Esophagus mucosa (tissue), 1 donor: ENCODE measurements around the gene MYPOP. TPM values are rescaled to one million over a fixed set of nuclear protein-coding genes. Genes with fewer than 3 reads are reported as not detected.

Experiments
- ATAC-seq: fragments of 200-7000 bp; cut with Tn5 transposase; one replicate; pipeline ENCODE4 v1.9.1; 2020
- total RNA-seq: library from RNA; stranded (reverse); gene quantifications from one replicate; pipeline ENCODE4 v1.2.4, GENCODE V29; 2023
- donor health status: DM: yes; HTN: yes; CAD: no.

The MYPOP gene
- total RNA-seq, 1 donor from 2014 or later = 3.7 TPM

DNA sequence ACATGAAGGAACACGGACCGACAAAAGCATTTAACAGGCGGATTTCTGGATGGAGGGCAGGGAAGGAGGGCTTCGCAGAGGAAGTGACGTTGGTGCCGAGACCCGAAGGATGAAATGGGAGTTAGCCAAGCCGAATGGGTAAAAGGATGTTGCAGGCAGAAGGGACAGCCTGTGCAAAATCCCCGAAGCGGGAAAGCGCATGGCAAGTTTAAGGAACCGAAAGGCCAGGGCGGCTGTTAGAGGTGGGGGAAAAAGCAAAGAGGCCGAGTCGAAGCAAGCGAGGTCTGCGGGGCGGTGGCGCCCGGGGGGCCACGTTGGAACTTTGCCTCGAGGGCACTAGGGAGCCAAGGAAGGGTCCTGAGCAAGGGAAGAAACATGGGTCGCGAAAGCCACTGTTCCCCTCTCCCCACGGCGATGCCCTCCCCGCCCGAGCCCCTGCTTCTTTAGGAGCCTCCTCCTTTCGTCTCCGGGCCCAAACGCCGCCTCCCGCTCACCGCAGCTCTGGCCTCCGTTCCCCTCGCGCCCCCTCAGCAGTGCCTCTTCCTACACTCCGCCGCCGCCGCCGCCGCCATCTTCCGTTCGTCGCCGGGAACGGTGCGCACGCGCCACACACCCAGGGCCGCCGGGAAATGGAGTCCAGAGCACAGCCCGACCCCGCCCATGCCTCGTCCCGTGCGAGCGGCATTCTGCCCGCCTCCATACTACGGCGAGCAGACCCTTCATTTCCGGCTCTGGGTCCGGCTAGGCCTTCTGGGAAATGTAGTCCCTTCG is 39.7 kb downstream of the MYPOP start, which contains the start of gene SYMPK:
SYMPK (minus strand) TSS at position 584 of the 771 bp plus-strand sequence. CDS start 8,652 bp downstream, outside the sequence.
- ATAC-seq = peak; percentile 98

DNA sequence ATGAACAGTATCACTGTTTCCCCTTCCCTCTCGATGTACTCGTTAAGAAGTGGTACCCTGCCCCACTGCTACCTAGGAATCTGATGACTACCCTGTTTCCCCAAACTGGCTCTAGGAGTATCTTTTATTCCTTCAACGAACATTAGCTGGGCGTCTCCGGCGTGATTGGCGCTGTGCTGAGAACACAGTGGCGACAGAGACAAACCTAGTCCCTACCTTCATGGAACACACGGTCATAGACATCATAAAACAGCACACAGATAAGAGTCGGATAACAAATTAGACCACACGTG is 40.2 kb downstream of the MYPOP start:
- ATAC-seq = peak; percentile 1

DNA sequence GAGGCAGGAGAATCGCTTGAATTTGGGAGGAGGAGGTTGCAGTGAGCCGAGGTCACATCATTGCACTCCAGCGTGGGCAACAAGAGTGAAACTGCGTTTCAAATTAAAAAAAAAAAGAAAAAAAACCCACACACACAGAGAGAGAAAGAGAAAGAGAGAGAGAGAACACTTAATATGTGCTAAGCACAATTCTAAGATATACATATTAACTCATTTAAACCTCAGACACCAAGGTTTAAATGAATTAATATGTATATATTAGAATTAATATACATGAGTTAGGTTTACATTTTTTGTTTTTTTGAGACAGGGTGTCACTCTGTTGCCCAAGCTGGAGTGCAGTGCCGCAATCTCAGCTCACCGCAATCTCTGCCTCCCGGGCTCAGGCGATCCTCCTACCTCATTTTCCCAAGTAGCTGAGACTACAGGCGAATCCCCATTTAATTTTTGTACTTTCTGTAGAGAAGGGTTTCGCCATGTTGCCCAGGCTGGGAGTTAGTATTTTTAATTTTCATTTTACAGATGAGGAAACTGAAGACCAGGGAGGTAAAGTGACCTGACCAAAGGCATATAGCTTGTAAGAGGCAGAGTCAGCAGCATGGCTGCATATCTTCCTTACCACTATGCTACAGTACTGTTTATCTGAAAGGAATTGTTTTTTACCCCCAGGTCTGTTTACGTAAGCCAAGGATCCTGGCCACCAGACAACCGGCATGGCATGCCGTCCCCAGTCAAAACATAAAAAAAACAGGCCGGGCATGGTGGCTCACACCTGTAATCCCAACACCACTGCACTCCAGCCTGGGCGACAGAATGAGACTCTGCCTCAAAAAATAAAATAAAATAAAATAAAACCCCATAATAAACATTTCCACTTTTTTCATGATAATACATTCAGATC is 41.8 kb downstream of the MYPOP start:
- no peak for ATAC-seq

DNA sequence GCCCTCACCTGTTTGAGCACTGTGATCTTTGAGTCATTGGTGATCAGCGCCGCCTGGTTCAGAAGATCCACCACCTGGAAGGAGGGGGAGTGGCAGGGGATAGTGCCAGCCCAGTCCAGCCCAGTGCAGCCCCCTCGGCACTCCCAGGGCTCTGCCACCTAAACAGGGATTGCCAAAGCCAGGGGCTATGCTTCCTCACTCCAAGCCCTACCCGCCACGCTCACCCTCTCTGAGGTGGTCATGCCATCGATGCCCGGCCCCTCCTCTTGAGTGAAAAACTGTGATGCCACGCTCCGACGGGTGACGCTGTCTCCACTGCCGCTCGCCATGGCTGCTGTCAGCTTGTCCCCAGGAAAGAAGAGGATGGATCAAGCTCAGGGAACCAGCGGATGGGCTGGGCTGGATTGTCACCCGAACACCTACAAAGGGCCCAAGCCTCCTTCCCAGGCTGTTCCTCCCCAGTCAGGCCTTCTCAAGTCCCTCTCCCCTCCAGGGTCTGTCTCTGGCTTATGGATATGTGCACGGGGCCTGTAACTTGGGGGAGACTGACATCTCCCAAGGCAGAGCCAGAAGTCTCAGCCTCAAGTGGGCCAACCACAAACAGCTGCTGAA is 48.1 kb downstream of the MYPOP start:
- peak; percentile 11 for ATAC-seq

DNA sequence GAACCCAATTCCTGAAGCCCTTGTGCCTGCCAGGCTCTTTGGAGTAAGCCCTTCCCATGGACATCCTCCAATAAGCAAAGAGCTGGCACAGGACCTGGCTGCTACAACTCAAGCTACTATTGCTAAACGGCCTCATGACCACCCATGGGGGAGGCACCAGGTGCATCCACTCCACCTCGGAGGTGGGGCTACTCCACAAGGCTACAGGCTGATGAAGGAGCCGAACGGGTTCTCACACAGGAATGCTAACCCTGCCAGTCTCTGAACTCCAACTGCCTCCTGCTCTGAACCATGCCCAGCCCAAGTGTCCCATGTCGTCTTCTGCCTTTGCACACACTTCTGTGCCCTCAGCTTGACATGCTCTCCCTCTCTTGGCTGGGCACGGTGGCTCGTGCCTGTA is 49.4 kb downstream of the MYPOP start:
- ATAC-seq = no peak

DNA sequence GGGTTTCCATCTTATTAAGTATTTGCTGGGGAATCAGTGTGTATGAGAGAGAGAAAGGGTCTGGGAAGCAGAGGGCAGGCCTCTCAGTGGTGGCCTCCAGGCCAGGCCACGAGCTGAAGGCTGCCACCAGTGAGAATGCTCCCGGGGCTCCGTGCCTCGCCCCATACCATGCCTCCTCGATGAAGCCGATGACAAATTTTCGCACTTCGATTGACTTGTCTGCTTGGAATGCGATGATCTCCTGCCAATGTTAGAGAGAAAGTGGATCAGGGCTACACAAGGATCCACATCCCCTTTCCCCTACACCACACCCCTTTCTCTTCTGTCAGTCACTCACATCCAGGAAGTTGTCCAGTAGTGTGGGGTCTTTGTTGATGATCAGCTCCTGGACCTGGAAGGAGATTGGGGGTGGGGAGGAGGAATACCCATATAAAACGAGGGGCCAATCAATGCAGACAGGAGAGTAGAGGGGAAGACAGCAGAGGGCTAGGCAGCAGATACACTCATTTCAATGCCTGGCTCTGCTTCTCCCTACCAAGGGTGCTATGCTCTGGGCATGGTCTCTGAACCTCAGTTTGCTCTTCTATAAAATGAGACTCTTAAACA is 50.2 kb downstream of the MYPOP start:
- ATAC-seq = no peak

DNA sequence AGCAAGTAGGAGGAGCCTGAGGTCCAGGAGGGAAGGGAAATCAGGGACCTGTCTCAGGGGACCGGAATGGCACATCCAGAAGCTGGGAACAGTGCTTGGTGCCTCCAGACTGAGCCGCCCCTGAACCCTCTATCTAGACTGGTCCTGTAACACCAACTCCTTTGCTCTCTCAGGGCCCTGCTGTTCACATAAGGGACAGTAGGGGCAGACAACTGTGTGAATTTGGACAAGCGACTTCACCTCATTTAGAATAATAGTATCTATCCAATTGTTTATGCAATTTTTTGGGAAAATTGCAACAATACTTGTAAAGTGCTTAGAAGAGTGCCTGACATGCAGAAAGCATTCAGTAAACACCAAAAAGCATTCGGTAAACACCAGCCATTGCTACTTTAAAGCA is 53.5 kb downstream of the MYPOP start:
- ATAC-seq = peak; percentile 40

DNA sequence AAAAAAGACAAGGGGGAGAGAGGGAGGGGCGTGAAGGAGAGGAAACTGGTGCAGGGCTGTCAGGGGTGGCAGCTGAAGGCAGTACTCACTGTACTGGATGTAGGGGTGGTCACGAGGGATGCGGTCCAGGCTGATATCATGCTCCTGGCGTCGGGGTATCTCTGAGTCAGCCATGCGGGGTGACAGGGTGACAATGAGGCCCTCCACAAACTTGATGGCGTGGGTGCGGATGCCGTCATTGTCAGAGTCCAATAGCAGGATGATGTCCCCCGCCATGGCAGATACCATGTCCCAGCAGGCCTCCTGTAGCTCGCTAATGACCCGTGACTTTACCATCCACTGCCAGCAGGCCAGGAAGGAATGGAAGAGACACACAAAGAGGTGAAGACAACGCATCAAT is 54.8 kb downstream of the MYPOP start:
- ATAC-seq = no peak

DNA sequence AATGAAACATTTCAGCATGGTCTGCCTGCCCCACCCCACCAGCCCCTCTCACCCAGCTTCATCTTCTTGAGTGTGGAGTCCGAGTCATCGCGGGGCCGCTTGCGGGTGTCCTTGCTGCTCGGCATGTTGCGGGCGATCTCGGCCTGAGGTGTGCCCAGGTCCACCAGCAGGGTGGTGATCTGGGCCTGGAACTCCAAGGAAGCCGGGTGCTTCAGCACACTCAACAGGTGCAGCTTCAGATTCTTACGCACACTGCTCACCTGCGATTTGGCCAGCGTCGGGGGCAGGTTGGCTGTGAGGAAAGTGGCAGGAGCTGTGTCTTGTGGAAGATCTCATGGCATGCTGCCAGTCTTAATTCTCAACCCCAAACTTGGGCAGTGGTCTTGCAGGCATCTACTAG is 60.2 kb downstream of the MYPOP start:
- ATAC-seq = no peak

Other genes with a start within 250 kb of the MYPOP start
- 0.16 TPM for gene GIPR, start 234.4 kb downstream of the MYPOP start, total RNA-seq
- gene SNRPD2, start 210.7 kb downstream of the MYPOP start, total RNA-seq = 387 TPM
- 5.7 TPM for gene QPCTL, start 209.9 kb downstream of the MYPOP start, total RNA-seq
- gene FBXO46, start 171.7 kb downstream of the MYPOP start, total RNA-seq = 30.3 TPM
- not detected for gene MEIOSIN, start 169.2 kb downstream of the MYPOP start, total RNA-seq
- 8.8 TPM for gene SIX5, start 133.4 kb downstream of the MYPOP start, total RNA-seq
- 15.5 TPM for gene DMPK, start 120.1 kb downstream of the MYPOP start, total RNA-seq
- gene DMWD, start 109.8 kb downstream of the MYPOP start, total RNA-seq = 17.4 TPM
- 0.12 TPM for gene RSPH6A, start 87.3 kb downstream of the MYPOP start, total RNA-seq
- gene SYMPK, start 39.5 kb downstream of the MYPOP start, total RNA-seq = 42.9 TPM
- gene FOXA3, start 38.3 kb downstream of the MYPOP start, total RNA-seq = not detected
- 10.0 TPM for gene IRF2BP1, start 16.5 kb downstream of the MYPOP start, total RNA-seq
- gene NANOS2, start 12.2 kb upstream of the MYPOP start, total RNA-seq = not detected
- gene NOVA2, start 71.3 kb upstream of the MYPOP start, total RNA-seq = 0.40 TPM
- gene CCDC61, start 92.9 kb upstream of the MYPOP start, total RNA-seq = 9.1 TPM
- gene PGLYRP1, start 120.4 kb upstream of the MYPOP start, total RNA-seq = not detected
- gene IGFL4, start 138.4 kb upstream of the MYPOP start, total RNA-seq = 0.24 TPM
- gene IGFL3, start 222.1 kb upstream of the MYPOP start, total RNA-seq = not detected
- 2.3 TPM for gene IGFL2, start 245.6 kb upstream of the MYPOP start, total RNA-seq